ENCODE data around the gene DPP10.

DNA sequence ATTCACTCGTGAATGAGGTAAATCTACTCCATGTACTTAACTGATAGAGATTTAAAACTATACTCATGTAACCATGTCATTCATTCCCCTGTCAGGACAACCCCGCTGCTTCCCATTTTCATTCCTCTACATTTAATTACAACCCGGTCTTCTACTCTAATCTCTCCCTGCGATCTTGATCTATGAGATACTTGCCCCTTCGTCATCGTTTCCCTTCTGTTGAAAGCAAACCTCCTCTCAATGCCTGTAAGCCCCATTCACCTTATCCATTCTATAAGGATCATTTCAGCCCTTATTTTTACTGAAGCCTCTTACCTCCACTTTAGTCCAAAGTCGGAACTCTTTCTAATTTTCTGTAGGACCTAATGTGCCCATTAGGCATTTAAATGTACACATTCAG is 492.6 kb downstream of the DPP10 start:
- TF ChIP-seq FOXM1 (IDR thresholded peaks at IDR 0.05; ENCODE audit: borderline replicate concordance) (no peak), SP1 (IDR thresholded peaks at IDR 0.05) (no peak), NFRKB (IDR thresholded peaks at IDR 0.05) (no peak)
